MCF 10A (cell line): ENCODE measurements around the gene PPT1. TPM values are rescaled to one million over a fixed set of nuclear protein-coding genes. Genes with fewer than 3 reads are reported as not detected.

Experiments used
- BruUV-seq: library from RNA; stranded (reverse); fragments of 400-500 nt; replicated peaks from 2 replicates; lab custom pipeline; 2021; lab: Mats Ljungman, UMichigan
- CTCF ChIA-PET: fragments of 300-600 bp; sonication (Branson Sonifier 250); formaldehyde crosslinking; extraction: SDS; loops from one replicate; lab custom pipeline; 2021; ENCODE audit warnings: antibody characterized with exemption, inconsistent platforms; lab: Yijun Ruan, JAX
- POLR2A ChIA-PET: fragments of 300-600, 350-650 bp; sonication (Branson Sonifier 250); formaldehyde crosslinking; extraction: SDS; loops from one replicate; lab custom pipeline; 2020; ENCODE audit warnings: antibody characterized with exemption, inconsistent platforms; lab: Yijun Ruan, JAX
- DNase-seq: peaks from one replicate; pipeline ENCODE4 v3.0.0-alpha.2; 2018; ENCODE audit not compliant: unreplicated experiment
- H3K27ac Mint-ChIP-seq: one replicate; pipeline ENCODE4 v1.8.0; 2022; ENCODE audit warnings: mild to moderate bottlenecking, low read depth, mixed read lengths; ENCODE audit not compliant: unreplicated experiment
- H3K27me3 Mint-ChIP-seq: one replicate; pipeline ENCODE4 v1.8.0; 2022; ENCODE audit warnings: mixed read lengths; ENCODE audit not compliant: insufficient read depth, unreplicated experiment
- H3K36me3 Mint-ChIP-seq: one replicate; pipeline ENCODE4 v1.8.0; 2022; ENCODE audit warnings: mild to moderate bottlenecking, moderate library complexity, mixed read lengths; ENCODE audit not compliant: insufficient read depth, unreplicated experiment
- H3K4me1 Mint-ChIP-seq: one replicate; pipeline ENCODE4 v1.8.0; 2022; ENCODE audit warnings: mixed read lengths; ENCODE audit not compliant: insufficient read depth, unreplicated experiment
- H3K4me3 Mint-ChIP-seq: one replicate; pipeline ENCODE4 v1.8.0; 2022; ENCODE audit warnings: mild to moderate bottlenecking, moderate library complexity, mixed read lengths; ENCODE audit not compliant: unreplicated experiment
- H3K9me3 Mint-ChIP-seq: one replicate; pipeline ENCODE4 v1.8.0; 2022; ENCODE audit warnings: mixed read lengths; ENCODE audit not compliant: unreplicated experiment
- CTCF ChIP-seq: fragments of 200-600 bp; IDR thresholded peaks from one replicate; pipeline ENCODE4 v1.8.0; 2022; ENCODE audit warnings: antibody characterized with exemption, mild to moderate bottlenecking; ENCODE audit not compliant: unreplicated experiment
- intact Hi-C: fragments of 100-400 bp; cut with micrococcal nuclease; formaldehyde crosslinking; loops from 2 replicates; pipeline ENCODE4 v1.14.1; 2022
- total RNA-seq: library from RNA; stranded (reverse); gene quantifications from 2 replicates; pipeline ENCODE4 v1.2.3, GENCODE V29; 2022

PPT1 gene
- total RNA-seq, 1 experiment from 2014 or later = 55.4 TPM

- peaks cover 72% of the 10 kb centered on the region for H3K36me3 Mint-ChIP-seq
- no peak overlapping the region for H3K4me3 Mint-ChIP-seq
- peak; percentile 50 for DNase-seq
- intact Hi-C loops = no loop called here
- no peaks in the 10 kb centered on the region for H3K9me3 Mint-ChIP-seq
- H3K27ac Mint-ChIP-seq = peak overlapping the region; percentile 27
- peaks cover 30% of the 10 kb centered on the region for H3K4me1 Mint-ChIP-seq
- BruUV-seq = TSS peak; percentile 9
- H3K27me3 Mint-ChIP-seq = no peaks in the 10 kb centered on the region
- ChIA-PET CTCF (interaction anchor here (1.0 to 3.1 kb wide), 4 partner anchors 14 to 27 kb away, joined by 3 to 9 read pairs (median 4); no protein-coding TSS in a partner anchor), POLR2A (interaction anchor here (0.8 to 1.3 kb wide), 3 partner anchors 13 to 106 kb away, joined by 3 read pairs; partner anchors contain the start of gene CAP1)
- no peak for TF ChIP-seq CTCF
Measured at GRCh38 chr1:40059338-40059959, 37.6 kb downstream of the PPT1 start.

- Mint-ChIP-seq H3K36me3 (peaks cover 65% of the 10 kb centered on the region), H3K9me3 (no peaks in the 10 kb centered on the region), H3K4me3 (no peak overlapping the region), H3K27me3 (no peaks in the 10 kb centered on the region), H3K4me1 (peaks cover 30% of the 10 kb centered on the region), H3K27ac (peak overlapping the region; percentile 27)
- TF ChIP-seq CTCF = no peak
- intact Hi-C loops = no loop called here
- BruUV-seq = no TSS peak
- DNase-seq = no peak
- POLR2A ChIA-PET = interaction anchor here (0.7 to 2.2 kb wide), 5 partner anchors 8 to 1933 kb away, joined by 3 to 8 read pairs (median 3); partner anchors contain the start of gene CAP1
- CTCF ChIA-PET = interaction anchor here (3.1 kb wide), 1 partner anchor 18 kb away, joined by 9 read pairs; no protein-coding TSS in a partner anchor
Measured at GRCh38 chr1:40058453-40059337, 38.4 kb downstream of the PPT1 start.

GRCh38 chr1:40058097-40058452 is 39.0 kb downstream of the PPT1 start:
- no peak for TF ChIP-seq CTCF
- no peak overlapping the region for H3K4me3 Mint-ChIP-seq
- POLR2A ChIA-PET = interaction anchor here (0.7 to 2.2 kb wide), 5 partner anchors 8 to 1932 kb away, joined by 3 to 8 read pairs (median 3); partner anchors contain the start of gene CAP1
- H3K27me3 Mint-ChIP-seq = no peaks in the 10 kb centered on the region
- peaks cover 64% of the 10 kb centered on the region for H3K36me3 Mint-ChIP-seq
- DNase-seq = no peak
- H3K9me3 Mint-ChIP-seq = no peaks in the 10 kb centered on the region
- BruUV-seq = no TSS peak
- CTCF ChIA-PET = interaction anchor here (0.7 to 3.1 kb wide), 2 partner anchors 19 to 139 kb away, joined by 3 to 9 read pairs; no protein-coding TSS in a partner anchor
- intact Hi-C loops = no loop called here
- peak overlapping the region; percentile 27 for H3K27ac Mint-ChIP-seq
- H3K4me1 Mint-ChIP-seq = peaks cover 30% of the 10 kb centered on the region
